SH-SY5Y (cell line): Measurements from ENCODE around the gene RNF180.

Source experiments
- GATA2 ChIP-seq: IDR thresholded peaks from 2 replicates; pipeline ENCODE4 v1.6.1; 2011; ENCODE audit warnings: mild to moderate bottlenecking, low read depth, low read length
- GATA3 ChIP-seq: IDR thresholded peaks from 2 replicates; pipeline ENCODE4 v1.6.1; 2011; ENCODE audit warnings: low read depth, mild to moderate bottlenecking, low read length, moderate library complexity

Gene RNF180

GRCh38 chr5:64417390-64417789, 251.7 kb downstream of the RNF180 start:
- no peak for TF ChIP-seq GATA3
- no peak for TF ChIP-seq GATA2

- no peak for TF ChIP-seq GATA3
These were observed 252.4 kb downstream of the RNF180 start for GRCh38 chr5:64418013-64418412.
